Activated CD8-positive, alpha-beta T cell treated with anti-CD3 and anti-CD28 coated beads, Interleukin-2, amount 10 ng/mL, durations not matched to agents 7 days and 5 days (primary cell): ENCODE results near the gene TRH. TPM values are rescaled to one million over a fixed set of nuclear protein-coding genes. Genes with fewer than 3 reads are reported as not detected.
"Not testable (repeated sequence)": the region's sequence is repeated elsewhere in the genome, so short reads cannot be mapped to it uniquely, and the experiment has no call there.

Source experiments
- ATAC-seq: fragments of 150-1000 bp; cut with Tn5 transposase; one replicate; pipeline ENCODE4 v1.10.0; 2021; ENCODE audit warnings: moderate library complexity
- CTCF ChIA-PET: fragments of 350-600 bp; sonication (Branson Sonifier 250); formaldehyde crosslinking; loops from one replicate; lab custom pipeline; 2021; ENCODE audit warnings: antibody characterized with exemption; lab: Charles Lee
- POLR2A ChIA-PET: fragments of 350-600 bp; sonication (Branson Sonifier 250); formaldehyde crosslinking; loops from one replicate; lab custom pipeline; 2021; ENCODE audit warnings: antibody characterized with exemption; lab: Charles Lee
- DNase-seq: peaks from one replicate; pipeline ENCODE4 v3.0.0-alpha.2; 2020
- H3K27ac Mint-ChIP-seq: one replicate; pipeline ENCODE4 v1.8.0; 2021; ENCODE audit warnings: mild to moderate bottlenecking, mixed read lengths
- H3K27me3 Mint-ChIP-seq: one replicate; pipeline ENCODE4 v1.8.0; 2021; ENCODE audit warnings: low read depth, mixed read lengths
- H3K36me3 Mint-ChIP-seq: one replicate; pipeline ENCODE4 v1.8.0; 2021; ENCODE audit warnings: low read depth, mixed read lengths
- H3K4me1 Mint-ChIP-seq: one replicate; pipeline ENCODE4 v1.8.0; 2021; ENCODE audit warnings: low read depth, mixed read lengths
- H3K4me3 Mint-ChIP-seq: one replicate; pipeline ENCODE4 v1.8.0; 2021; ENCODE audit warnings: mild to moderate bottlenecking, mixed read lengths
- H3K9me3 Mint-ChIP-seq: one replicate; pipeline ENCODE4 v1.8.0; 2022; ENCODE audit warnings: mixed read lengths; ENCODE audit not compliant: insufficient read depth
- total RNA-seq, 2 experiments: library from RNA; stranded (reverse); gene quantifications; one replicate each; pipeline ENCODE4 v1.2.3, GENCODE V29; 2021

The TRH gene
- total RNA-seq, 2 experiments from 2014 or later = not detected

DNA sequence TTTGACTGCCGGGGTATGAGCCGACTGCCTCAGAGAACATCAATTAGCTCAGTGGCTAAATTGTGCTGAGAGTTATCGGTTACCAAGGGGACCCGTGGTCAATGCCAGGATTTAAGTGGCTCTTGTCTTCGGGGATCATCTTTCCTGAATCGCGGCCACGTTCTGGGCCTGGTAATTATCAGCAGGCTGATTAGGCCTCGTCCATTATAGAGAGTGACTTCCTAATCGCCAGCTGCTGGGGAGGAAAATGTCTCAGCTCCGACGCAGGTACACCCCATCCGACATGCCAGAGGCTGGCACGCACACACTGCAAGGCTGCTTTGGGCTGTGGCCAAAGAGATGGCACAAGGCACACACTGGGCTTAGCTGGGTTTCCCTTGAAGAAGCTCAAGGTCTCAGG lies 10.6 kb downstream of the TRH start:
- Mint-ChIP-seq H3K4me1 (no peaks in the 10 kb centered on the region), H3K36me3 (no peaks in the 10 kb centered on the region), H3K27ac (no peak overlapping the region), H3K27me3 (peaks cover 4% of the 10 kb centered on the region), H3K9me3 (no peaks in the 10 kb centered on the region), H3K4me3 (no peak overlapping the region)
- ChIA-PET POLR2A (no interaction called here), CTCF (no interaction called here)
- ATAC-seq = no peak
- DNase-seq = no peak

DNA sequence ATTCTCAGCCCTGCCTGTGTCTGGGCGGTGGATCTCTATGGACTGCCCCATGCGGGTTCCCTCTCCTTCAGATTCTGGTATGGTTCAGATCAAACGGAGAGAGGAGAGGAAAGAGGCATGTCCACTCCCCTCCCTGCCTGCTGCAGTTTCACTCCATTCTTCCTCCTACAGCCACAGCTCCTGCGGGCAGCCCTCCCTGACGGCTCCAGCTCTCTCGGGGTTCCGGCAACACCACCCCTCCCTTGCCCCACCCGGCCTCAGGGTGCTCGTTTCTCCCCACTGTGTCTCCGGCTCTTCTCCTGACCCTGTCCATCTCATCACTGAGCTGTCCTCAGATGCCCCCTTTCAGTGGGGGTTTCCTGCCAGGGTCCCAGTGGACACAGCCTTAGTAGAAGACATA lies 13.9 kb downstream of the TRH start:
- POLR2A ChIA-PET = no interaction called here
- no peaks in the 10 kb centered on the region for H3K9me3 Mint-ChIP-seq
- DNase-seq = no peak

DNA sequence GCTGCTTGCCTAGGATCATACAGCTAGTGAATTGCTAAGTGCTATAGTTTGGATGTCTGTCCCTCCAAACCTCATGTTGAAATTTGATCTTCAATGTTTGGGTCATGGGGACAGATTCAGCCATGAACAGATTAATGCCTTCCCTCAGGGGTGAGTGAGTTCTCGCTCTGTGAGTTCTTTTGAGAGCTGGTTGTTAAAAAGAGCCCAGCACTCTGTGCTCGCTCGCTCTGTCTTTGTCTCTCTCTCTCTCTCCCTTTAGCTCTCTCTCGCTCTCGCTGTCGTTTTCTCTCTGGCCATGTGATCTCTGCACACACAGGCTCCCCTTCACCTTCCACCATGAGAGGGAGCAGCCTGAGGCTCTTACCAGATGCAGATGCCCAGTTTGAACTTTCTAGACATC lies 14.9 kb downstream of the TRH start:
- Mint-ChIP-seq H3K4me3 (no peak overlapping the region), H3K4me1 (no peaks in the 10 kb centered on the region), H3K27me3 (peaks cover 5% of the 10 kb centered on the region), H3K27ac (no peak overlapping the region), H3K36me3 (no peaks in the 10 kb centered on the region), H3K9me3 (no peaks in the 10 kb centered on the region)
- POLR2A ChIA-PET = no interaction called here
- CTCF ChIA-PET = no interaction called here
- no peak for DNase-seq
- ATAC-seq = no peak

More for the DNA sequence above, 13.9 kb downstream of the TRH start:
- CTCF ChIA-PET = no interaction called here
- ATAC-seq = no peak
- Mint-ChIP-seq H3K4me3 (no peak overlapping the region), H3K27me3 (peaks cover 3% of the 10 kb centered on the region), H3K36me3 (no peaks in the 10 kb centered on the region), H3K4me1 (no peaks in the 10 kb centered on the region), H3K27ac (no peak overlapping the region)

DNA sequence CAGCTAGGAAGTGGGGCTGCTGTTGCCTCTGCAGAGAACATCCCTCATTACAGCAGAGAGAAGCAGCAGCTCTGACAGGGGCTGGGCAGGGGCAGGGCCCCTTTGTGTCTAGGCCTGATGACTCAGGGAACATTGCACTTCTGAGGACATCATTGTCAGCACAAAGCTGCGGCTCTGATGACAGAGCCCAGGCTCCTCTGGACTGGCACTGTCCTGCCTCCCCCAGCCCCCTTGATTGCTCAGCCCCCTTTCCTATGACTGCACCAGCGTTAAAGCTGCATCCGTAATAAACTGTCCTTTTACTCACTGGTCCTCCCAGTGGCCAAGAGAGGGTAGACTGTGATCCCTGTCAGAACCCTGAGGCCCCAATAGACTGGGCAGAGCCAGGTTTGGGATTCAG lies 18.3 kb downstream of the TRH start:
- H3K9me3 Mint-ChIP-seq = no peaks in the 10 kb centered on the region
- peaks cover 9% of the 10 kb centered on the region for H3K27me3 Mint-ChIP-seq
- no peak for DNase-seq
- no peak overlapping the region for H3K4me3 Mint-ChIP-seq
- POLR2A ChIA-PET = no interaction called here
- H3K4me1 Mint-ChIP-seq = no peaks in the 10 kb centered on the region
- H3K27ac Mint-ChIP-seq = no peak overlapping the region
- no peak for ATAC-seq
- H3K36me3 Mint-ChIP-seq = no peaks in the 10 kb centered on the region
- CTCF ChIA-PET = interaction anchor here (1.0 to 1.6 kb wide), 2 partner anchors 50 to 51 kb away, joined by 3 to 5 read pairs; no protein-coding TSS in a partner anchor

DNA sequence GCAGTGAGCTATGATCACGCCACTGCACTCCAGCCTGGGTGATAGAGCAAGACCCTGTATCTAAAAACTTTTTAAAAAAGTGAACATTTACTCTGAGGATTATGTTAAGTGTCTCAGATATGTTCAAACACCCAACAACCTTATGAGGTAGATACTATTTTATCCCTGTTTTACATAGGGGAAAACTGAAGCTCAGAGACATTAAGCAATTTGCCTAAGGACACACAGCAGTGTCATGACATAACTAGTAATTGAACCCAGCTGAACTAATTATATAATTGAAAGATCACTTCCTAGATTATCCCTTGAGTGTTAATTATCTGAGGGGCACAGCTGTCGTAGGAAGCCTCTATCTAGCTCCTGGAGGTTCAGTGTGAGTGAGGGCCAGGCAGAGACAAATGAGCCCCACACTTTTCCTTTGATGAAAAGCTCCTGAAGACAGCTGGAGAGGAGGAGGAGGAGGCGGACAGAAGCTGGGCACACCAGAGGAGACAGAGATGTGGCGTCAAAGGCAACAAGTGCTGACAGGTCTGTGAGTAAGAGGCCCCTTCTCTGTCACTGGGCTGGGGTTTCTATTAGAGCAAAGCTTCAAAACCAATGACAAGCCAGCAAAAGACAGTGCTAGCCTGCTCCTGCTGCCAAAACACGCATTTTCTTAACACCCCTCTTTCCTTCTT lies 20.5 kb downstream of the TRH start:
- H3K27ac Mint-ChIP-seq = no peak overlapping the region
- POLR2A ChIA-PET = no interaction called here
- no peaks in the 10 kb centered on the region for H3K4me1 Mint-ChIP-seq
- H3K27me3 Mint-ChIP-seq = peaks cover 15% of the 10 kb centered on the region
- H3K9me3 Mint-ChIP-seq = no peaks in the 10 kb centered on the region
- no peak for ATAC-seq
- DNase-seq = no peak
- CTCF ChIA-PET = interaction anchor here (1.0 kb wide), 1 partner anchor 57 kb away, joined by 3 read pairs; no protein-coding TSS in a partner anchor
- H3K36me3 Mint-ChIP-seq = no peaks in the 10 kb centered on the region
- no peak overlapping the region for H3K4me3 Mint-ChIP-seq

DNA sequence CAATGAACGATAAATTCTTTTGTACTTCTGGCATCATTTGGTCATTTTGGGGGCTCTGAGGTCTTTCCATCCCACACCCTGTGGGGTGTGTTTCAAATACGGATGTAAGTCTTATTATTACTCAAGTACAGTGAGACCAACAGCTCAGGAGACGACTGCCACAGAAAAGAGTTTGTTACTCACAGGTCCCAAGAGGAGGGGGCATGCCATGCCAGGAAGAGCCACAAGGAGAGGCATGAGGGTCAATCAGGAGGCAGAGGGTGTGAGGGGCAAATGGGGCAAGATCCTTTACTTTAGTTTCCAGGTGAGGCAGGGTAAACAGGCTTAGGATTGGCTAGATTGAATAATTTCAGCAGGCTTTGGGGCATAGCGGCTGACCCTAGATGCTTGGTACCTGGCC lies 21.6 kb downstream of the TRH start:
- POLR2A ChIA-PET = no interaction called here
- Mint-ChIP-seq H3K27me3 (peaks cover 20% of the 10 kb centered on the region), H3K9me3 (no peaks in the 10 kb centered on the region), H3K36me3 (no peaks in the 10 kb centered on the region), H3K27ac (no peak overlapping the region), H3K4me1 (no peaks in the 10 kb centered on the region), H3K4me3 (no peak overlapping the region)
- CTCF ChIA-PET = no interaction called here
- DNase-seq (no peak), ATAC-seq (no peak)

- H3K27ac Mint-ChIP-seq, DNase-seq, H3K36me3 Mint-ChIP-seq, H3K4me1 Mint-ChIP-seq, POLR2A ChIA-PET, H3K4me3 Mint-ChIP-seq, ATAC-seq, H3K9me3 Mint-ChIP-seq: not testable (repeated sequence)
- peaks cover 31% of the 10 kb centered on the region for H3K27me3 Mint-ChIP-seq
- CTCF ChIA-PET = interaction anchor here (1.6 kb wide), 1 partner anchor 56 kb away, joined by 5 read pairs; no protein-coding TSS in a partner anchor
Observed at GRCh38 chr3:129999176-129999575, 24.7 kb downstream of the TRH start.

GRCh38 chr3:130002666-130003598 lies 28.4 kb downstream of the TRH start:
- H3K27ac Mint-ChIP-seq, H3K4me1 Mint-ChIP-seq, H3K36me3 Mint-ChIP-seq, POLR2A ChIA-PET, H3K9me3 Mint-ChIP-seq: not testable (repeated sequence)
- ATAC-seq (peak; percentile 74), DNase-seq (peak; percentile 61)
- CTCF ChIA-PET = interaction anchor here (0.7 to 2.1 kb wide), 6 partner anchors 10 to 376 kb away, joined by 3 to 12 read pairs (median 4); no protein-coding TSS in a partner anchor
- Mint-ChIP-seq H3K4me3 (peak overlapping the region; percentile 40), H3K27me3 (peaks cover 31% of the 10 kb centered on the region)

- DNase-seq (no peak), ATAC-seq (no peak)
- no peak overlapping the region for H3K27ac Mint-ChIP-seq
- peaks cover 12% of the 10 kb centered on the region for H3K27me3 Mint-ChIP-seq
- ChIA-PET POLR2A (no interaction called here), CTCF (no interaction called here)
- H3K4me1 Mint-ChIP-seq = no peaks in the 10 kb centered on the region
- H3K4me3 Mint-ChIP-seq = no peak overlapping the region
- H3K9me3 Mint-ChIP-seq = no peaks in the 10 kb centered on the region
- H3K36me3 Mint-ChIP-seq = no peaks in the 10 kb centered on the region
Observed at GRCh38 chr3:130010556-130010955, 36.0 kb downstream of the TRH start.

- CTCF ChIA-PET = interaction anchor here (1.2 kb wide), 1 partner anchor 69 kb away, joined by 4 read pairs; no protein-coding TSS in a partner anchor
- ATAC-seq, H3K4me3 Mint-ChIP-seq, POLR2A ChIA-PET, H3K4me1 Mint-ChIP-seq, H3K9me3 Mint-ChIP-seq, DNase-seq, H3K36me3 Mint-ChIP-seq, H3K27ac Mint-ChIP-seq: not testable (repeated sequence)
- peaks cover 12% of the 10 kb centered on the region for H3K27me3 Mint-ChIP-seq
Observed at GRCh38 chr3:130012108-130012507, 37.6 kb downstream of the TRH start.

DNA sequence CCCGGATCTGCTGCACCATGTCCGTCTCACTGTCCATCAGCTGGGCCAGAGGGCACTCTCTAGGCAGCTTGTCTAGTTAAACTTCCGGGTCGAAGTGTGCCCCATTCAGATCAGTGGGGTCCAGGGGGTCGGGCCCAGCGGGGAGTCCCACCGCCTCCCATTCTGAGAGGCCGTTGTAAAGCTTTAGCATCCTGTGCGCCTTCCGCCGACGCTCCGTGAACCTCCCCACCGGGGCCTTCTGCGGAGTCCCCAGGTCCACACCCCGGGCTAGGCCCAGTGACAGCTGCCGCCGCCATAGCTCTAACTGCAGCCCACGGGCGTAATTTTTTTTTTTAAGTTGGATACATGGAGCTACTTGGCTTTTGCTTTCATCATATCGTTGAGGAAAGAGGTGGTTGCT lies 38.7 kb downstream of the TRH start:
- DNase-seq, H3K4me3 Mint-ChIP-seq, H3K27ac Mint-ChIP-seq, POLR2A ChIA-PET, ATAC-seq, H3K4me1 Mint-ChIP-seq, H3K9me3 Mint-ChIP-seq, H3K36me3 Mint-ChIP-seq: not testable (repeated sequence)
- H3K27me3 Mint-ChIP-seq = peaks cover 12% of the 10 kb centered on the region
- CTCF ChIA-PET = interaction anchor here (1.6 kb wide), 1 partner anchor 10 kb away, joined by 4 read pairs; no protein-coding TSS in a partner anchor

DNA sequence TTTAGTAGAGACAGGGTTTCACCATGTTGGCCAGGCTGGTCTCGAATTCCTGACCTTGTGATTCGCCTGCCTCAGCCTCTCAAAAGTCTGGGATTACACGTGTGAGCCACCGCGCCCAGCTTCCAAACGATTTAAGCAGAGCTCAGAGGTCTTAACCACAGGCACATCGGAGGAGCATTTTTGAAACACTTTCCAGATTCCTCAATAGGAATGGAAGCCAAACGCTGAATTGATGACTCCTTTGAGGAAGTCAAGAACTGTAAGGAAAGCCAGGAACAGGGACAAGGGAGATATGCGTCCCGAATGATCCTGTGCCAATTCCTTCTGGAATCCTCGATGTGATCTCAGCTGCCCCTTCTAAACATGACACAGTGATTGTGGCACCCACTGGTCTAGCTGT lies 40.0 kb downstream of the TRH start:
- ChIA-PET CTCF (interaction anchor here (1.5 kb wide), 1 partner anchor 368 kb away, joined by 3 read pairs; no protein-coding TSS in a partner anchor), POLR2A (no interaction called here)
- Mint-ChIP-seq H3K27ac (no peak overlapping the region), H3K9me3 (no peaks in the 10 kb centered on the region), H3K27me3 (peaks cover 4% of the 10 kb centered on the region), H3K4me1 (no peaks in the 10 kb centered on the region), H3K4me3 (no peak overlapping the region), H3K36me3 (no peaks in the 10 kb centered on the region)
- DNase-seq (no peak), ATAC-seq (no peak)
